Stimulated activated CD8-positive, alpha-beta memory T cell treated with anti-CD3 and anti-CD28 coated beads, Interleukin-4, amount 100 ng/mL, for 1 hour (primary cell): ENCODE results near the gene PRKAB2.
"Not testable (repeated sequence)": the region's sequence is repeated elsewhere in the genome, so short reads cannot be mapped to it uniquely, and the experiment has no call there.

Source experiments
- DNase-seq, 2 donors: peaks; one replicate each; pipeline ENCODE4 v3.0.0-alpha.2; 2020; ENCODE audit warnings: low read depth in 2 of 2, low spot score in 1 of 2

The PRKAB2 gene

GRCh38 chr1:147111381-147112130 is 60.7 kb downstream of the PRKAB2 start:
- no peak for DNase-seq

- DNase-seq: no peak
These were observed 61.4 kb downstream of the PRKAB2 start for GRCh38 chr1:147110872-147111271.

- DNase-seq: no peak
These were observed 61.8 kb downstream of the PRKAB2 start for GRCh38 chr1:147110434-147110833.

GRCh38 chr1:147109762-147110161 is 62.5 kb downstream of the PRKAB2 start:
- no peak for DNase-seq

- no peak for DNase-seq
These were observed 63.2 kb downstream of the PRKAB2 start for GRCh38 chr1:147109041-147109440.

GRCh38 chr1:147106407-147106881 is 65.8 kb downstream of the PRKAB2 start:
- not testable (repeated sequence) for DNase-seq

- no peak for DNase-seq
These were observed 66.4 kb downstream of the PRKAB2 start for GRCh38 chr1:147105909-147106308.
